GM12878 (cell line): Measurements from ENCODE around the gene UBE2M. TPM values are rescaled to one million over a fixed set of nuclear protein-coding genes. Genes with fewer than 3 reads are reported as not detected.

Experiments
- ATAC-seq: fragments of 200-7000 bp; cut with Tn5 transposase; 3 replicates; pipeline ENCODE4 v1.9.1; 2020; ENCODE audit warnings: mild to moderate bottlenecking, moderate library complexity
- BruUV-seq: library from RNA; stranded (reverse); fragments of 400-500 nt; replicated peaks from 2 replicates; lab custom pipeline; 2021; lab: Mats Ljungman, UMichigan
- CTCF ChIA-PET: fragments of 300-600 bp; sonication (Branson Sonifier 250); formaldehyde crosslinking; extraction: SDS; loops from one replicate; lab custom pipeline; 2021; ENCODE audit warnings: inconsistent platforms; lab: Yijun Ruan, JAX
- POLR2A ChIA-PET: fragments of 350-600 bp; formaldehyde crosslinking; extraction: SDS; loops from one replicate; lab custom pipeline; 2021; ENCODE audit warnings: inconsistent platforms; lab: Charles Lee
- RAD21 ChIA-PET: fragments of 300-600 bp; sonication (Branson Sonifier 250); formaldehyde crosslinking; loops from one replicate; lab custom pipeline; 2023; ENCODE audit warnings: antibody characterized with exemption; ENCODE audit not compliant: unreplicated experiment; lab: Charles Lee
- SMC1A ChIA-PET: fragments of 300-600 bp; sonication (Branson Sonifier 250); formaldehyde crosslinking; loops from one replicate; lab custom pipeline; 2023; ENCODE audit not compliant: unreplicated experiment, uncharacterized antibody; lab: Charles Lee
- DNase-seq: peaks from one replicate; pipeline ENCODE4 v3.0.0-alpha.2; 2011; ENCODE audit warnings: low read depth, low spot score
- FAIRE-seq: peaks from 3 replicates; lab custom pipeline; 2011; peaks lifted over from hg19 to GRCh38; lab: Jason Lieb, UNC
- H2AFZ ChIP-seq: 2 replicates; pipeline ENCODE4 v1.6.0; 2011; ENCODE audit warnings: low read depth, low read length, control low read depth; ENCODE audit not compliant: control insufficient read depth
- H3K27ac ChIP-seq: 2 replicates; pipeline ENCODE4 v1.5.1; 2011; ENCODE audit warnings: control low read depth; ENCODE audit not compliant: control insufficient read depth, insufficient read depth
- H3K27me3 ChIP-seq, 2 experiments: replicated peaks in 1 of 2; 2 replicates each; pipeline versions ENCODE4 v1.6.0 to v1.6.1; 2011; ENCODE audit warnings: low read length in 1 of 2; ENCODE audit not compliant: control insufficient read depth in 2 of 2, insufficient read depth in 2 of 2
- H3K36me3 ChIP-seq, 2 experiments: 2 replicates each; pipeline ENCODE4 v1.5.1; 2011; ENCODE audit warnings: low read length in 1 of 2; ENCODE audit not compliant: control insufficient read depth in 2 of 2, insufficient read depth in 2 of 2
- H3K4me1 ChIP-seq: 2 replicates; pipeline ENCODE4 v1.6.1; 2011; ENCODE audit warnings: mild to moderate bottlenecking, low read length, moderate library complexity, mixed read lengths; ENCODE audit not compliant: control insufficient read depth, insufficient read depth
- H3K4me2 ChIP-seq: 2 replicates; pipeline ENCODE4 v1.6.0; 2011; ENCODE audit warnings: control low read depth; ENCODE audit not compliant: control insufficient read depth, insufficient read depth
- H3K4me3 ChIP-seq: fragments of 200-600 bp; sonication (generic); 2 replicates; pipeline ENCODE4 v1.5.1; 2016
- H3K79me2 ChIP-seq: 2 replicates; pipeline ENCODE4 v1.6.0; 2011; ENCODE audit warnings: low read length; ENCODE audit not compliant: control insufficient read depth, insufficient read depth
- H3K9ac ChIP-seq: 2 replicates; pipeline ENCODE4 v1.8.0; 2011; ENCODE audit warnings: low read length, control low read depth, mixed read lengths; ENCODE audit not compliant: control insufficient read depth, insufficient read depth
- H3K9me3 ChIP-seq: replicated peaks from 3 replicates; pipeline ENCODE4 v1.5.1; 2011; ENCODE audit warnings: mild to moderate bottlenecking, low read length; ENCODE audit not compliant: control insufficient read depth, insufficient read depth
- H4K20me1 ChIP-seq: 2 replicates; pipeline ENCODE4 v1.6.0; 2011; ENCODE audit not compliant: control insufficient read depth, insufficient read depth
- BCLAF1 ChIP-seq: fragments of 450-650 bp; IDR thresholded peaks from 2 replicates; pipeline ENCODE4 v1.6.1; 2017; ENCODE audit warnings: antibody characterized with exemption, mild to moderate bottlenecking, moderate library complexity
- EZH2 ChIP-seq: IDR thresholded peaks from 2 replicates; pipeline ENCODE4 v1.6.1; 2012; ENCODE audit warnings: low read depth, mild to moderate bottlenecking, control low read depth, inconsistent platforms, low read length, borderline replicate concordance; ENCODE audit not compliant: control insufficient read depth
- HCFC1 ChIP-seq: fragments of 150-350 bp; IDR thresholded peaks from 2 replicates; pipeline ENCODE4 v1.6.1; 2014; ENCODE audit warnings: low read length
- KDM1A ChIP-seq: fragments of 200-600 bp; sonication (generic); IDR thresholded peaks from 2 replicates; pipeline ENCODE4 v1.6.1; 2016; ENCODE audit warnings: borderline replicate concordance
- MXI1 ChIP-seq: fragments of 150-350 bp; IDR thresholded peaks from 2 replicates; pipeline ENCODE4 v1.6.1; 2011; ENCODE audit warnings: low read depth, mild to moderate bottlenecking, inconsistent platforms, low read length, improper control_type of control experiment
- POLR2A ChIP-seq: IDR thresholded peaks from 2 replicates; pipeline ENCODE4 v1.6.1; 2011; ENCODE audit warnings: low read depth, mild to moderate bottlenecking, low read length
- REST ChIP-seq: IDR thresholded peaks from 2 replicates; pipeline ENCODE4 v1.6.1; 2012; ENCODE audit warnings: mild to moderate bottlenecking, low read depth, low read length
- STAT1 ChIP-seq: fragments of 450-650 bp; conservative IDR thresholded peaks from 2 replicates; pipeline ENCODE4 v1.6.1; 2014; ENCODE audit warnings: antibody characterized with exemption, mild to moderate bottlenecking
- ZSCAN29 ChIP-seq: fragments of 450-650 bp; IDR thresholded peaks from 2 replicates; pipeline ENCODE4 v1.6.1; 2017; ENCODE audit warnings: mild to moderate bottlenecking, moderate library complexity
- in situ Hi-C: fragments of 300-500 bp; cut with MboI; formaldehyde crosslinking; loops from 9 replicates; pipeline ENCODE4 v1.14.3; 2018; ENCODE audit warnings: mixed read lengths
- intact Hi-C: fragments of 100-400 bp; cut with micrococcal nuclease; formaldehyde crosslinking; loops from one replicate; pipeline ENCODE4 v1.14.2; 2022; ENCODE audit not compliant: unreplicated experiment
- polyA plus RNA-seq, 11 experiments: library from polyadenylated mRNA; depleted of rRNA in 4 of 11; unstranded in 6 of 11; stranded (reverse) in 5 of 11; fragments of >200 nt; fragmentation: Nextera tagmentation in 4 of 11; fragmentation: Illumina TruSeq in 1 of 11; extraction: Ambion mirVana in 4 of 11; extraction: Trizol in 1 of 11; gene quantifications; 1 replicate in 1 of 11; 2 replicates in 10 of 11; pipeline versions ENCODE4 v1.2.1 to v1.2.3, GENCODE V29; 2011 to 2016; ENCODE audit warnings: inconsistent platforms in 2 of 11, missing spikeins in 2 of 11, low read depth in 1 of 11
- total RNA-seq, 4 experiments: library from RNA; depleted of rRNA in 3 of 4; stranded (reverse); fragments of >200 nt in 3 of 4; fragmentation: Illumina TruSeq in 1 of 4; extraction: Trizol in 1 of 4; gene quantifications; 2 replicates each; pipeline versions ENCODE4 v1.2.1 to v1.2.3, GENCODE V29; 2013 to 2021

Gene UBE2M
- total and polyA plus RNA-seq, 10 of the 15 experiments (the other 5 are each of a cell fraction or from before 2014, with no cell fraction given) = 1.4 to 105 (median 73.9) TPM

DNA sequence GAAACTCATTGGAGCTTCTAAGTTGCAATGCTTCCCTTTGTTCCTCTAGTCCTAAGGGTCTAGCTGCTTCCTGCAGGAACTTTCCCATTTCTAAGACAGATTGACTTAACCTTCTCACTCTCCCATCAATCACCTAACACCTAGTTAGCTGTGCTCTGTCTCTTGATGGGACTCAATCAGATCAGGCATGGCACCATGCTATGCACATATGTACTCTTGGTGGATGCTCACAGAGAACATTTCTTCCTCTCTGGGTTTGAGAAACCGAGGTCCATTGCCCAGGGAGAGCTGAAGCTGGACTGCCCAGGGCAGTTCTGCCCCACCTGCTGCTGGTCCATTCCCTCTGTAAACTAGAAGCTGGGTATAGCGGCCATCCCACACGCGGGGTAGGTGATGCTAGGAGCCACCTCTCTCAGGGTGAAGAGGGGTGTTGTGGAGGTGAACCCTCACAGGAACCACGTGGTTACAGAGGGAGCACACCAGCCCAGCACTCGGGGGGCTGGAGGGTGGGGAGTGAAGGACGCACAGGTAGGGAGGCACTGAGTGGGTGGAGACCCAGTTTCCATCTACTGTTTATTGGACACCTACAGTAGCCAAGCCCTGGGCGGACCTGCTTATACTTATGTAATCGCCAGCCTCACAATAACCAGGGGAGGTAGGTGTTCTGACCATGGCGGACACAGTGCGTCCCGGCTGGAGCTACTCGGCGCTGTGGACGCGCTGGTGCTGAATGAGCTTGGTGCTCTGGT lies 3.1 kb upstream of the UBE2M start (continued):
- TF ChIP-seq KDM1A (no peak), EZH2 (no peak), MXI1 (no peak), HCFC1 (no peak), ZSCAN29 (no peak), BCLAF1 (no peak), STAT1 (no peak)
- TF ChIP-seq, all 136 proteins: peak for 0

- Histone ChIP-seq H3K36me3 (peaks cover 5% of the 10 kb centered on the region in 2 experiments; a peak in 3 of 4 replicates), H3K9ac (no peak overlapping the region), H3K27ac (no peak overlapping the region), H2AFZ (no peak overlapping the region), H3K4me1 (peaks cover 40% of the 10 kb centered on the region), H3K79me2 (peaks cover 25% of the 10 kb centered on the region), H3K9me3 (no peaks in the 10 kb centered on the region), H3K4me2 (no peak overlapping the region), H3K27me3 (no peaks in the 10 kb centered on the region), H4K20me1 (no peaks in the 10 kb centered on the region), H3K4me3 (no peak overlapping the region)
- FAIRE-seq (no peak), DNase-seq (no peak), ATAC-seq (no peak)
- in situ Hi-C loops (no loop called here), intact Hi-C loops (no loop called here)
- ChIA-PET CTCF (interaction anchor here (1.4 to 2.4 kb wide), 2 partner anchors 20 to 41 kb away, joined by 3 to 14 read pairs; partner anchors contain the start of gene ZBTB45), SMC1A (interaction anchor here (0.8 to 1.3 kb wide), 2 partner anchors 11 to 41 kb away, joined by 3 to 5 read pairs; partner anchors contain the start of gene ZBTB45), RAD21 (no interaction called here), POLR2A (interaction anchor here (0.5 to 4.7 kb wide), 8 partner anchors 7 to 212 kb away, joined by 3 to 46 read pairs (median 4); partner anchors contain the start of genes MZF1, ZBTB45 and ZNF497)
- TF ChIP-seq POLR2A = 0 out of 2 replicates have a peak, but pooled peaks have one; percentile 5
- no peak for TF ChIP-seq REST
- no TSS peak for BruUV-seq
Observed at GRCh38 chr19:58560921-58561320, 2.5 kb upstream of the UBE2M start.
